Mesenchymal stem cell (in vitro differentiated cells and primary cell): ENCODE data around the gene CCDC73.

Experiments
- DNase-seq: peaks from one replicate; pipeline ENCODE4 v3.0.0-alpha.2; 2013
- H2AFZ ChIP-seq: one replicate; pipeline ENCODE4 v1.6.1; 2013; ENCODE audit warnings: low read depth, mild to moderate bottlenecking, control low read depth, inconsistent platforms, low read length, moderate library complexity
- H2AK5ac ChIP-seq: 2 replicates; pipeline ENCODE4 v1.6.1; 2013; ENCODE audit warnings: low read length, moderate library complexity, mild to moderate bottlenecking, inconsistent platforms; ENCODE audit not compliant: severe bottlenecking
- H2BK120ac ChIP-seq: one replicate; pipeline ENCODE4 v1.6.1; 2013; ENCODE audit warnings: low read depth, mild to moderate bottlenecking, inconsistent platforms, low read length, moderate library complexity
- H2BK12ac ChIP-seq, 2 experiments: one replicate each; pipeline ENCODE4 v1.6.1; 2013; ENCODE audit warnings: inconsistent platforms in 2 of 2, low read length in 2 of 2, mild to moderate bottlenecking in 2 of 2, moderate library complexity in 2 of 2, control low read depth in 1 of 2
- H2BK15ac ChIP-seq: one replicate; pipeline ENCODE4 v1.6.1; 2013; ENCODE audit warnings: mild to moderate bottlenecking, low read depth, inconsistent platforms; ENCODE audit not compliant: poor library complexity, severe bottlenecking
- H2BK5ac ChIP-seq: 2 replicates; pipeline ENCODE4 v1.6.1; 2013; ENCODE audit warnings: low read depth, mild to moderate bottlenecking, low read length, control low read depth, inconsistent platforms; ENCODE audit not compliant: poor library complexity, severe bottlenecking
- H3K14ac ChIP-seq, 2 experiments: one replicate each; pipeline ENCODE4 v1.6.1; 2013; ENCODE audit warnings: inconsistent platforms in 2 of 2, low read length in 2 of 2, control low read depth in 1 of 2, mild to moderate bottlenecking in 1 of 2, moderate library complexity in 1 of 2
- H3K18ac ChIP-seq, 2 experiments: one replicate each; pipeline ENCODE4 v1.6.1; 2013; ENCODE audit warnings: inconsistent platforms in 2 of 2, low read length in 2 of 2, control low read depth in 1 of 2, low read depth in 1 of 2, mild to moderate bottlenecking in 1 of 2
- H3K23ac ChIP-seq, 2 experiments: one replicate each; pipeline ENCODE4 v1.6.1; 2013; ENCODE audit warnings: inconsistent platforms in 2 of 2, low read length in 2 of 2, mild to moderate bottlenecking in 2 of 2, moderate library complexity in 2 of 2, control low read depth in 1 of 2
- H3K27ac ChIP-seq: 2 replicates; pipeline ENCODE4 v1.5.1; 2013; ENCODE audit warnings: mild to moderate bottlenecking, moderate library complexity, low read length, control low read depth, inconsistent platforms; ENCODE audit not compliant: poor library complexity, severe bottlenecking
- H3K27me3 ChIP-seq, 2 experiments: 2 replicates each; pipeline versions ENCODE4 v1.6.1 to v1.7.0; 2013; ENCODE audit warnings: low read length in 2 of 2, mild to moderate bottlenecking in 2 of 2, moderate library complexity in 2 of 2, control low read depth in 1 of 2, inconsistent platforms in 1 of 2; ENCODE audit not compliant: control insufficient read depth in 1 of 2, insufficient read depth in 1 of 2
- H3K36me3 ChIP-seq, 2 experiments: 2 replicates each; pipeline versions ENCODE4 v1.6.1 to v1.7.0; 2013; ENCODE audit warnings: low read length in 2 of 2, control low read depth in 1 of 2, inconsistent platforms in 1 of 2, low read depth in 1 of 2, mild to moderate bottlenecking in 1 of 2; ENCODE audit not compliant: insufficient read depth in 2 of 2, control insufficient read depth in 1 of 2
- H3K4ac ChIP-seq, 2 experiments: one replicate each; pipeline ENCODE4 v1.6.1; 2013; ENCODE audit warnings: inconsistent platforms in 2 of 2, low read length in 2 of 2, mild to moderate bottlenecking in 2 of 2, moderate library complexity in 2 of 2, control low read depth in 1 of 2, low read depth in 1 of 2
- H3K4me1 ChIP-seq: 2 replicates; pipeline ENCODE4 v1.6.1; 2013; ENCODE audit warnings: low read depth, low read length, control low read depth; ENCODE audit not compliant: control insufficient read depth, insufficient read depth
- H3K4me2 ChIP-seq: 2 replicates; pipeline ENCODE4 v1.6.1; 2013; ENCODE audit warnings: low read length, mild to moderate bottlenecking, inconsistent platforms; ENCODE audit not compliant: poor library complexity, severe bottlenecking
- H3K4me3 ChIP-seq, 2 experiments: 2 replicates each; pipeline versions ENCODE4 v1.5.1 to v1.7.0; 2013; ENCODE audit warnings: low read length in 2 of 2, mild to moderate bottlenecking in 2 of 2, control low read depth in 1 of 2, low read depth in 1 of 2; ENCODE audit not compliant: insufficient read depth in 1 of 2
- H3K79me1 ChIP-seq: replicated peaks from 2 replicates; pipeline ENCODE4 v1.6.1; 2013; ENCODE audit warnings: mild to moderate bottlenecking, control low read depth, low read length, inconsistent platforms; ENCODE audit not compliant: poor library complexity, severe bottlenecking
- H3K9ac ChIP-seq: 2 replicates; pipeline ENCODE4 v1.7.0; 2013; ENCODE audit warnings: mild to moderate bottlenecking, low read length, moderate library complexity
- H3K9me3 ChIP-seq: 2 replicates; pipeline ENCODE4 v1.7.0; 2013; ENCODE audit warnings: mild to moderate bottlenecking, low read length; ENCODE audit not compliant: control insufficient read depth
- H4K8ac ChIP-seq: one replicate; pipeline ENCODE4 v1.6.1; 2013; ENCODE audit warnings: inconsistent platforms, mild to moderate bottlenecking, low read length, moderate library complexity
- H4K91ac ChIP-seq: one replicate; pipeline ENCODE4 v1.6.1; 2013; ENCODE audit warnings: mild to moderate bottlenecking, low read length, inconsistent platforms
- WGBS: methylation state at CpG from one replicate; pipeline ENCODE4 v1.1.7; 2013; ENCODE audit warnings: mixed read lengths; 5-methylcytosine and 5-hydroxymethylcytosine counted together

The CCDC73 gene

DNA sequence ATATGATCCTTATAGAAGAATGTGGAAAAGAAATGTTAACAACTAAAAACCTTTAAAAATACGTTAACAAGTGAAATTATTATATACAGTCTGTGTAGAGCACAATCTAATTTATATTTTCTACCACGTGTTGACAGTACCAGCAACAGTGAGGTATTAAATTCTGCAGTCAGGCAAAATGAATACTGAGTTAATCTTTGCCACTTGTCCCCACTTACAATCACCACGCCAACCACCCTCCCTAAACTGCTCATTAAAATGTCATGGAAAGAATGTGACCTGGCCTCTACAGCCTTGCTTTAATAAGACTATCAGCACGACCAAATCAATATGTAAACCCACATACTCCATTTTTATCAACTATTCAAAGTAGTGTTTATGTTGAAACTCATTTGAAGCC lies 239.4 kb downstream of the CCDC73 start:
- no peak overlapping the region for H2BK12ac ChIP-seq
- H3K23ac ChIP-seq = no peak overlapping the region
- 64% methylated on average over 3 of the region's 4 CpGs for WGBS
- H3K36me3 ChIP-seq = no peaks in the 10 kb centered on the region
- H3K4ac ChIP-seq = no peak overlapping the region
- H2AFZ ChIP-seq = no peak overlapping the region
- no peak overlapping the region for H2BK120ac ChIP-seq
- H4K91ac ChIP-seq = no peak overlapping the region
- no peak overlapping the region for H3K4me2 ChIP-seq
- no peaks in the 10 kb centered on the region for H3K79me1 ChIP-seq
- H2BK5ac ChIP-seq = no peak overlapping the region
- no peak overlapping the region for H2AK5ac ChIP-seq
- no peak overlapping the region for H3K27ac ChIP-seq
- no peaks in the 10 kb centered on the region for H3K4me1 ChIP-seq
- no peak overlapping the region for H3K14ac ChIP-seq
- no peak for DNase-seq
- H3K18ac ChIP-seq = no peak overlapping the region
- H3K27me3 ChIP-seq = peaks cover 0 to under 1% of the 10 kb centered on the region in 2 experiments
- H2BK15ac ChIP-seq = no peak overlapping the region
- no peak overlapping the region for H4K8ac ChIP-seq
- no peak overlapping the region for H3K4me3 ChIP-seq
- H3K9me3 ChIP-seq = no peaks in the 10 kb centered on the region
- H3K9ac ChIP-seq = no peak overlapping the region
